H1 (cell line): ENCODE measurements around the gene MADD. TPM values are rescaled to one million over a fixed set of nuclear protein-coding genes. Genes with fewer than 3 reads are reported as not detected.

Source experiments
- EP300 ChIP-seq, 2 experiments: IDR thresholded peaks; 1 replicate in 1 of 2; 2 replicates in 1 of 2; pipeline ENCODE4 v1.6.1; 2011 to 2012; ENCODE audit warnings: low read depth in 2 of 2, low read length in 2 of 2, mild to moderate bottlenecking in 2 of 2, borderline replicate concordance in 1 of 2, inconsistent platforms in 1 of 2, moderate library complexity in 1 of 2
- JUND ChIP-seq: IDR thresholded peaks from 2 replicates; pipeline ENCODE4 v1.6.1; 2011; ENCODE audit warnings: mild to moderate bottlenecking, improper control_type of control experiment, low read length
- KDM5A ChIP-seq: fragments of 200-600 bp; IDR thresholded peaks from 2 replicates; pipeline ENCODE4 v1.7.1; 2012; ENCODE audit warnings: mild to moderate bottlenecking, low read length, inconsistent platforms, mixed read lengths
- RAD21 ChIP-seq, 2 experiments: IDR thresholded peaks in 1 of 2; conservative IDR thresholded peaks in 1 of 2; 2 replicates each; pipeline ENCODE4 v1.6.1; 2011; ENCODE audit warnings: low read depth in 2 of 2, low read length in 2 of 2, improper control_type of control experiment in 1 of 2, inconsistent platforms in 1 of 2, mild to moderate bottlenecking in 1 of 2, moderate library complexity in 1 of 2
- RFX5 ChIP-seq: IDR thresholded peaks from 2 replicates; pipeline ENCODE4 v1.6.1; 2011; ENCODE audit warnings: low read depth, low read length, improper control_type of control experiment, borderline replicate concordance
- TAF7 ChIP-seq: optimal IDR thresholded peaks from 2 replicates; pipeline ENCODE3; 2011; ENCODE audit warnings: low read depth, mild to moderate bottlenecking, inconsistent platforms, low read length, moderate library complexity, borderline replicate concordance
- YY1 ChIP-seq: IDR thresholded peaks from 2 replicates; pipeline ENCODE4 v1.6.1; 2011; ENCODE audit warnings: low read depth, mild to moderate bottlenecking, low read length
- polyA plus RNA-seq, 7 experiments: library from polyadenylated mRNA; depleted of rRNA in 3 of 7; stranded (reverse) in 5 of 7; unstranded in 2 of 7; fragments of >200 nt in 5 of 7; fragments of 200-250 nt in 2 of 7; gene quantifications; 1 replicate in 5 of 7; 2 replicates in 1 of 7; 4 replicates in 1 of 7; pipeline versions ENCODE4 v1.2.1 to v1.2.3, GENCODE V29; 2011 to 2013; ENCODE audit warnings: missing spikeins in 2 of 7, mixed read lengths in 2 of 7
- total RNA-seq: library from RNA; stranded (reverse); fragmentation: NEBNext Ultra II Directional; extraction: Animal tissue kit (Norgen Biotek cat#: 25700); gene quantifications from 2 replicates; pipeline ENCODE4 v1.2.1, GENCODE V29; 2021

MADD gene
- total and polyA plus RNA-seq, 2 of the 8 experiments (the other 6 are each of a cell fraction or from before 2014, with no cell fraction given): 32.5 to 45.4 TPM

- TF ChIP-seq RAD21 (IDR thresholded peaks at IDR 0.05 in 1 of 2, conservative IDR thresholded peaks at IDR 0.05 in 1 of 2; ENCODE audit: low read depth in 2 of 2, low read length in 2 of 2): no peak
- no peak for TF ChIP-seq RFX5
- TF ChIP-seq YY1: no peak
- TF ChIP-seq KDM5A: no peak
- no peak for TF ChIP-seq EP300 (IDR thresholded peaks at IDR 0.05; ENCODE audit: borderline replicate concordance in 1 of 2, low read depth in 2 of 2, low read length in 2 of 2)
- no peak for TF ChIP-seq TAF7
- no peak for TF ChIP-seq JUND
- TF ChIP-seq, all 59 proteins: peak for 0
These were observed 63.0 kb downstream of the MADD start (continued) for GRCh38 chr11:47332791-47333525.
